GOT3 (cell line): Measurements from ENCODE around the gene FSTL1.

Source experiments
- DNase-seq: peaks from one replicate; lab custom pipeline; 2025; ENCODE audit warnings: mixed read lengths; lab: John Stamatoyannopoulos, UW

The FSTL1 gene

GRCh38 chr3:120468635-120469295 is 18.0 kb upstream of the FSTL1 start:
- DNase-seq: no peak

DNA sequence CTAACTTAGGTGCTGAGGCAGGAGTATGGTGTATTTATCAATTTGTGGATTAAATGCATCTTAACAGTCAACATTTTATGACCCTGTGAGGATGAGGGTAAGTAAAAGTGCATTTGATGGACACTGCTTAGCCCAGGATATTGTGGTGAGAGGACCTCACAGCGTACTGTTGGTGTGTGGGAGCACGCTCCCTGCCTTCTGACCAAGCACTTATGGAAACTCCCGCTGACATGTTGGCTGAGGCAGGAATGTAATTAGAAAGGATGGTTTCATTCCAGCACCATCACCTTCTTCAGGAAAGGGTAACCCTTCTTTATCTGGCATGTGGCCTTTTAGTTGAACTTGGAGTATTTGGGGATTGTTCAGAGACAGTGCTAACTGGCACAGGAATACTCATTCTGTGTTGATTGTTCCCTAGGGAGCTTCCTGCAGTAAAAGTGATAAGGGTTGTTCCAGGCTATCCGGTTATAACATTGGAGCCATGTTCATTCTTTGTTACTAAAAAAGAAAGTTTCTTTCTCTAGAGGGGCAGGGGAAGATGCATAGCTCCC is 11.7 kb upstream of the FSTL1 start:
- DNase-seq: no peak

GRCh38 chr3:120461416-120461815 is 10.6 kb upstream of the FSTL1 start:
- DNase-seq: no peak

DNA sequence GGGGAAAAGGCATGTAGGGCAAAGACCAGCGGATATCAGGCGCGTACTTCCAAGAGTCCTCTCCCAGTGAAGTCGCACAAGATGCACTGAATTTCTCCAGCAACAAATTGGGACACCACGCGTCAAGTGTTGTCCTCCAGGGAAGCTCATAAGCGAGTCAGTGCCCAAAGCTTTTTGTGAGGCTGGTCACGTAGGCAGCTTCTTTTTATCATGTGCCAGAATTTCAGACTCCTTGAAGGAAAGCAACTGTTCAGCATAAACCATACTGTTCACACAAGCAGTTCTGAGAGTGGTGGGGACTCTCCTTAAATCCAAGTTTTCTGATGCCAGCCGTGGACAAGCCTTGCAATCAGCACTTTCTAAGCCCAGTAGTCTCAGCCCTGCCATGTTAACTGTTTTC is 10.1 kb upstream of the FSTL1 start:
- DNase-seq: no peak

GRCh38 chr3:120460181-120460790 is 9.5 kb upstream of the FSTL1 start:
- DNase-seq: no peak

GRCh38 chr3:120459196-120459595 is 8.4 kb upstream of the FSTL1 start:
- no peak for DNase-seq

GRCh38 chr3:120457827-120458226 is 7.0 kb upstream of the FSTL1 start:
- no peak for DNase-seq

- no peak for DNase-seq
Measured at GRCh38 chr3:120454076-120454689, 3.4 kb upstream of the FSTL1 start.

- no peak for DNase-seq
Measured at GRCh38 chr3:120452816-120453215, 2.0 kb upstream of the FSTL1 start.

GRCh38 chr3:120451806-120452205 is 1.0 kb upstream of the FSTL1 start:
- no peak for DNase-seq

DNA sequence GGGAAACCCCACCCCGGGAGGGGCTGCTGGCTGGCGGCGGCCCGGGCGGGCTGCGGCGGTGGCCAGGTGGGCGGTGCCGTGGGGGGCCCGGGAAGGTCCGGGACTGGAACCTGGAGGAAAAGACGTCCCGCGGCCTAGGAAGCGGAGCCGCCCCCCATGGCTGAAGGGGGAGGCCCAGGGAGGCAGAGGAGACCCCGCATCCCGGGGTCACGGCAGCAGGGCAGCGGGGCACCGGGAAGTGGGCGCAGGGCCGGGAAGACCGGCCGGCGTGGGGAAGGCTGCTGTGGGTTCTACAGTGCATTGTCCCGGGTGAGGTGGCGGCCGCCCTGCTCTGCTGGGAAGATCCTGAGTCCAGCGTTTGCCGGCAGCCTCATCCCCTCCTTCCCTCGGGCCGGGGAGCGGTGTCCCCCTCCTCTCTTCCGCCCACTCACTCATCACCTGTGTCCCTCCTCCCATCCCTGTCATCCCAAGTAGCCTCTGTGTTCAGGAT is 525 bp upstream of the FSTL1 start:
- no peak for DNase-seq

- DNase-seq: no peak
Measured at GRCh38 chr3:120449701-120450599, 842 bp downstream of the FSTL1 start.

- DNase-seq: no peak
Measured at GRCh38 chr3:120449251-120449650, 1.5 kb downstream of the FSTL1 start.

GRCh38 chr3:120448756-120449155 is 2.0 kb downstream of the FSTL1 start:
- no peak for DNase-seq

DNA sequence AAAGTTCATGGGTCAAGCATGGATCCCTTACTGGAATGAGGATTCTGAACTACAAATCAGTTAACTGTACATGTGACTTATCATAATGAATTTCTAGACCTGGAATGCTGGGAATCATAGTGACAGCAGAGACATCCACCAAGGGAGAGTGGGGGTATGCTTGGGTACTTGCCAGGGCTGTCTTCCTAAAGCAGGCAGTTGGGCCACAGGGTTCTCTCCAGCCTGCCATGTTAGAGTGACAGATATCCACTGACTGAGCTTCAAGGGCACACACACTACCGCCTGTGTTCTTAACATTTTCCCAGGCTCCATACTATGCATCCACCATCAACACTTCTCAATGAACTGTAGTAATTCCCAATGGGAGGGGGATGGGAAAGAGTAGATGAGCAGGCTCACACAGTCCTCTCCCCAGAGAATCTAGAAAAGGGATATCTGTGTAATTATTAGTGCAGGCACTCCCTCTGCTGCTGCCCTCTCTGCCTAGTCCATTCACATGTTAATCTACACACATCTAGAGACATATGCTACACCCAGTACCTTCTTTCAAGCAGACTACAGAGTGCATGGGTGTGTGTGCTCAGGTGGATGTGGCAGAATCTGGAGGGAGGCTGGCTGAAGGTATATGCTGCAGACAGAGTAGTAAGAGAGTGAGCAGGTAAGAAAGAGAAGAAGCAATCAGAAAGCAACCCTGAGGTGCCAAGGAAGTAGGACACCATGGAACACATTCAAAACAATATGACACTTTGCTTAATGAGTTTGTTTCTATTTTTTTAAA is 3.7 kb downstream of the FSTL1 start:
- DNase-seq: no peak

DNA sequence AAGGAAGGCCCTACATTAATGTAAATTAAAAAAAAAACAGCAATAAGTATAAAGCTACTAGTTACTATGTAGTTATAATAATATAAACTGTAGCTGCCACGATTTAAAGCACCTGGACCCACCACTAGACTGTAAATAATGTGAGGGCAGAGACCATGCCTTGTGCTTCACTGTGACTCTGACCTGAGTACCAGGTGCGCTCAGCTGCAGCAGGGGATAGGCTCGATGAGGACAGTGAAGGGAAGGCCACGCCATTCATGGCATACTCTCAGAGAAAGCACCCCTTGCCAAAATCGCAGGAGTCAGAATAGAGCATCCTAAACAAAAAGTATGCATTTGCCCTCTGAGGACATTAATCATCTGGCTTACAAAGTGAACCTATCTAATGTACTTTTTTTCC is 5.1 kb downstream of the FSTL1 start:
- no peak for DNase-seq

DNA sequence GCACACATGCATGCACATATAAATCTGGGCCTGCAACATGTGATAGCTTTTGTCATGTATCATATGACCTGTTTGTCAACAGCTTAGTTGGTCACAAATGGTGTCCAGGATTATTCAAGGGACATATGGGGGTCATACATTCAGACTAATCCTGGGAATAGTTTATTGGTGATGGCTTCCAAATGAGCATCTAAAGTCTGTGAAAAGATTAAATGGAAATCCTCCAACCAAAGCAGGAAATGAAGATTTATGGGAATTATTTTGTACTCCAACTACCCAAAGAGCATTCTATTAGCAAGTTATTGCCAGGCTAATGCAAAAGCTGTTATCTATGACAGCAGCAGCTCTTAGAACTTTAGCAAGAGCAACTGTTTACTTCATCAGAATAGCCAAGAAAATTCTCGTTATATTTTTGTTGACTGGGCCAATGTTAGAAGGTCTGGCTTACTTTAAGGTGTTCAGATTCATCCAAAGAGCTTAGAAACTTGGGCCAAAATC is 7.1 kb downstream of the FSTL1 start:
- no peak for DNase-seq

GRCh38 chr3:120442975-120443517 is 7.7 kb downstream of the FSTL1 start:
- no peak for DNase-seq

DNA sequence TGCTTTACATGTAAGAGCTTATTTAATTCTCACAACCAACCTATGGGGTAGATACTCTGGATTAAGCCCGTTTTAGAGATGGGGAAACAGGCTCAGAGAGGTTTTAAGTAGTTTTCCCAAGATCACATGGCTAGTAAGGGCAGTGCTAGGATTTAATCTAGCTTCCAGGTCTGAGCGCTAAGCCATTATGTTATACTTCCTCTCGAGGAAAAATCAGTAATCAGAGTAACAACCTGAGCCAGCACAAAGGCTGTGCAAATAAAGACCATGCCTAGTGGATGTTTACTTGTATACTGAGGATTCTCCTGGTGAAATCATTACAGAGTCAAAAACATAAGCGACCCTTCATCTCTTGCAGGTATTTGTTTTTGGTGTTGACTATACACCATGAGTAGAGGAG is 9.0 kb downstream of the FSTL1 start:
- no peak for DNase-seq

GRCh38 chr3:120440762-120441161 is 10.0 kb downstream of the FSTL1 start:
- DNase-seq: no peak
